DMS 273 (cell line): ENCODE results near the gene ACSF3.

Experiments used
- DNase-seq: peaks from one replicate; lab custom pipeline; 2025; ENCODE audit not compliant: unreplicated experiment; lab: John Stamatoyannopoulos, UW

Gene ACSF3

GRCh38 chr16:89108416-89108815, 14.8 kb downstream of the ACSF3 start:
- DNase-seq = no peak

- DNase-seq = no peak
Observed at GRCh38 chr16:89110641-89111040, 17.0 kb downstream of the ACSF3 start.

GRCh38 chr16:89111263-89111662, 17.6 kb downstream of the ACSF3 start:
- no peak for DNase-seq

DNA sequence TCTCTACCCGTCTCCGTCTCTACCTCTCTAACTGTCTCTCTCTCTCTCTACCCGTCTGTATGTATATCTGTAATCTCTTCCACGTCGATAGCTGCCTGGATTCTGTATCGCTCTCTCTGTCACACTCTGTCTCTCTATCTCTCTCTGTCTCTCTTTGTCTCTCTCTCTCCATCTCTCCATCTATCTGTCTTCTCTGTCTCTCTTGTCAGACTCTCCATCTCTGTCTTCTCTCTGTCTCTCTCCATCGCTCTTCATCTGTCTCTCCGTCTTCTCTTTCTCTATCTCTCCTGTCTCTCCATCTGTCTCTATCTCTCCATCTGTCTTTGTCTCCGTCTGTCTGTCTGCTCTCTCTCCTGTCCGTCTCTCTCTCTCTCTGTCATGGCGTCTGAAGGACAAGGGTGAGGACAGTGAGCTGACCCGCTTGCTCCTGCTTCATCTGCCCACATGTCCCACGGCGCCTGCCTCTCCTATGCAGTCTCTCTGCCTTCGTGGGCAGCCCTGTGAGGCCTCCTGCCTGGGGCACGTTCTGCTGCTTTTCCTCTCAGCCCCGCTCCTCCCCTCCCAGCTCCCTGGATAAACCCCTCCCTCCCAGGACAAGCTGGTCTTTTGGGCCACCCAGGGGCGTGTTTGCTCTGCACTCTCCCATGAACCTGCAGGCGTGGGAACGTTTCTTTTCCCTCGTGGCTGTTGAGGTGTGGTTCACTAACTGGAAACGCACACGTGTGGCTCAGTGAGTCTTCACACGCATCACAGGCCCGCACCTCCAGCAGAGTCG, 18.9 kb downstream of the ACSF3 start:
- DNase-seq = no peak

GRCh38 chr16:89113152-89113547, 19.5 kb downstream of the ACSF3 start:
- no peak for DNase-seq

DNA sequence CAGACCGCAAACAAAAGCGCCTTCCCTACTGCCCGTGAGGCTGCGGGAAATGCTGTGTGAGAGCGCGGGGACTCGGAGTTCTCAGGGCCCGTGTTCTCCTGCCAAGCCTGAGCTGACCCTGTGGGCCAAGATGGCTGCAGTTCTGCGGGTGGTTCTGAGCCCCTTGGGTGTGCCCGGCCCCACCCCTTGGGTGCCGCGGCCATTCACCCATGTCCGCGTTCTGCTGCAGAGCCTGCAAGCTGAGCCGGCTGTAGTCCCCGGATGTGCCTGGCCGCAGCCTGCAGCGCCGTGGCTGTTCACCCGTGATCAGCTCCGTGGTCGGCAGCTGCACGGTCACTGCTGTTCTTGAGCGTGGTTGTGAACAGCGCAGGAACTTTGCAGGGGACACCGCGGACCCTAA, 20.0 kb downstream of the ACSF3 start:
- DNase-seq = no peak

DNA sequence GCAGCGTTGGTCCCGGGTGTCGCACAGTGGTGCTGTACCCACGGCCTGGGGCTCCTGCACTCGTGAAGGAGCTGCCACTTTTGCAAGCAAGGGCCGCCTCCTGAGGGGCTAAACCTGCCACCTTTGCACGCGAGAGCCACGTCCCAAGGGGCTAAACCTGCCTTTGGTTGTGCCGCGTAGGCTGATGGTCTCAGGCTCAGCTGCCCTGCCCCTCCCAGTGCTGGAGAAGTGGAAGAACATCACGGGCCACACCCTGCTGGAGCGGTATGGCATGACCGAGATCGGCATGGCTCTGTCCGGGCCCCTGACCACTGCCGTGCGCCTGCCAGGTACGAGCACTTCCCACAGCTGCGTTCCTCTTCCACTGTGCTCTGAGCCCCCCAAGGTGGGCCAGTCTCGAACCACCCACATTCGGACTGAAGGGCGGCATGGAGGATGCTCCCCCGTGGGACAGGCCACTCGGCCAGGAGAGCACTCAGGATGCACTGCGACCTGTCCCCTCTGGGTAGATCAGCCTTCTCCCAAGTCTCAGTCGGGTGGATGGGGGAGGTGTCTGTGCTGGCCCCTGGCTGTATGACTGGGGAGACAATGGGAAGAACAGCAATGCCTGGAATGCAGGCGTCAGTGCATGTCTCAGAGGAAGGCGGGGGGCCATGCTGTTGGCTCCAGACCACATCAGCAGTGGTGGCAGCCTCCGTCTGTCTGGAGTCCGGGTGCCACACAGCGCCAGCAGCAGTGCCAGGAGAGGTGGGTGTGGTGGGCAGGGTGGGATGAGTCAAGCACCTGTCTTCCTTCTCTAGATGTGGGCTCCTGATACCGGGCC, 20.7 kb downstream of the ACSF3 start:
- no peak for DNase-seq

GRCh38 chr16:89115216-89115861, 21.7 kb downstream of the ACSF3 start:
- DNase-seq = no peak

- DNase-seq = no peak
Observed at GRCh38 chr16:89116341-89117226, 22.9 kb downstream of the ACSF3 start.

GRCh38 chr16:89117227-89117974, 23.7 kb downstream of the ACSF3 start:
- no peak for DNase-seq

- DNase-seq = no peak
Observed at GRCh38 chr16:89117975-89118289, 24.3 kb downstream of the ACSF3 start.

DNA sequence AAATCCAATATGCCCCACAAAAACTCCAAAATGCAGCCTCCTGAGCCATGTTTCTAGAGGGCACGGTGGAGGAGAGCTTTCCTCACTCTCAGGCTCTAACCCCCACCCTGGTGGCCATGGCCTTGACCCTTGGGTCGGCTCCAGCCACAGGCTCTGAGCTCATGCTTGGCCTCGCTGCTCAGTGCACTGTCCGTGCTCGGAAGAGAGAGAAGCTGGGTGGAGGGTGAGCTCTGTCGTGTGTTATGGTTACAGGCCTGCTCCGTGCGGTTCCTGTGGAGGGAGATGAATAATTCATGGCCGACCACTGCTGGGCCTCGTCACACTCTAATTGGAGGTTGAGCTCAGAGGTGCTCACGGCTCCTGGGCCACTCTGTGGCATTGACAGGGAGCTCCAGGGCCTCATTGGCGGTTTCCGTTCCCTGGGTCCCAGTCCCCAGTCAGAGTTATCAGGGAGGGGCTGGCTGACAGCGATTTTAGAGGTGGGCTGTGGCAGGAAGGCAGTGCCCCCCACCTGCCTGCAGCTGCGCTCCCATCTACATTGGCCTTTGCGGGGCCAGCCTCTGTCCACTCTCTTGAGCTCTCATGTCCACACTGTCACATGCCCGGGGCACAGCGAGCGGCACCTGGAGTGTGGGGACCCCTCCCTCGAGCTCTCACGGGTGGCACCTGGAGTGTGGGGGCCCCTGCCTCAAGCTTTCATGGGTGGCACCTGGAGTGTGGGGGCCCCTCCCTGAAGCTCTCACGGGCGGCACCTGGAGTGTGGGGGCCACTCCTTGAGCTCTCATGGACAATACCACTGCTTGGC, 24.9 kb downstream of the ACSF3 start:
- DNase-seq = no peak

DNA sequence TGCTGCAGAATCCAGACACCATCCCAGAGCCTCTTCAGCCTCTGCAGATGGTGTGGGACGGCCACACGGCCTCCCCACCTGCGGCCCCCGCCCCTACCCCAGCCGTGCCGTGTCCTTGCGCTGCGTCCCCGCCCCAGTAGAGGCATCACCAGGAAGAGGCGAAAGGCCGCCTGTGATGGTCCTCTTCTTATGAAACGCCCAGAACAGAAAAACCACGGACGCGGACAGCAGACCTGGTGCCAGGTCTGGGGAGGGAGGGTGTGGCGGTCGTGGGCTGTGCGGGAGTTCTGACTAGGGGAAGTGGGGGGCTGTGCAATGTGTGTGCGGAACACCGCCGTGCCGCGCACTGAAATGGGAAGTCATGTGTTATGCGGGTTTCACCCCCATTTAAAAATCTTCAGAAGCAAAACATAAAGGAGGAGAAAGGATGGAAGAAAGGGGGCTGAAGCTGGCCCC, 25.5 kb downstream of the ACSF3 start:
- DNase-seq = no peak

- no peak for DNase-seq
Observed at GRCh38 chr16:89119661-89120141, 26.0 kb downstream of the ACSF3 start.

DNA sequence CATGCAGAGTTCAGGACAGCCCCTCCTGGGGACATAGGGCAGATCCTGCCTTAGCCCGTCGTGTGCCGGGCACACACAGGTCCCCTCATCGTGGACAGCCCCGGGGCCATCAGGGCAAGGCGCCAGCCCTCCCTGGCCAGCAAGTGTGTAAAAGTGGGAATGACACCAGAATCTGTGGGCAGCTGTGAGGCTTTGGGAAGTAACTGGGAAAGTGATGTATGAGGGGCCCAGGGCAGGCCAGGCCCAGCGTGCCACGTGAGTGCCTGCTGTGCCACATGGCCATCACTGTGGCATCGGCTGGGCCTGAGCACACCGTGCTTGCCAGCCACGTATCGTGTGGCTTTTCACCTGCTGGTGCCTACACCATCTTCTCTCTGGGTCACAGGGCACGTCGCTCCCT, 26.6 kb downstream of the ACSF3 start:
- DNase-seq = no peak

DNA sequence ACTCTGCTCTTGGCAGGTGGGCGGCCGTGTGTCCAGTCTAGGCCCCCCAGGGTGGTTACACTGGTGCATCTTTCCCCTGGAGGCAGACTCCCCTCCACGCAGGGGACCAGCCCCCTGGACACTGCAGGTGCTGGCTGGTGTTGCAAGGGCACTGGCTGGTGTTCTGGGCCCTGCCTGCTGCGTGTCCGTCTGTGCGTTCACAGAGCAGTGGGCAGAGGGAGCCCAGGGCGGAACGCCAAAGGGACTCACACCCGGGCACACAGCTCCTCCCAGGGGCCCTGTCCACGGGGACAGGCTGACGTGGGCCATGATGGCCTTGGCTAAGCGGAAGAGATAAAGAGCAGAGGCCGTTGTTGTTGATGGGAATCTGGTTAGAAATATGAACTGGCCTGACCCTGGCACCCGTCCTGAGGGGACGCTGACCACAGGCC, 27.3 kb downstream of the ACSF3 start:
- no peak for DNase-seq

DNA sequence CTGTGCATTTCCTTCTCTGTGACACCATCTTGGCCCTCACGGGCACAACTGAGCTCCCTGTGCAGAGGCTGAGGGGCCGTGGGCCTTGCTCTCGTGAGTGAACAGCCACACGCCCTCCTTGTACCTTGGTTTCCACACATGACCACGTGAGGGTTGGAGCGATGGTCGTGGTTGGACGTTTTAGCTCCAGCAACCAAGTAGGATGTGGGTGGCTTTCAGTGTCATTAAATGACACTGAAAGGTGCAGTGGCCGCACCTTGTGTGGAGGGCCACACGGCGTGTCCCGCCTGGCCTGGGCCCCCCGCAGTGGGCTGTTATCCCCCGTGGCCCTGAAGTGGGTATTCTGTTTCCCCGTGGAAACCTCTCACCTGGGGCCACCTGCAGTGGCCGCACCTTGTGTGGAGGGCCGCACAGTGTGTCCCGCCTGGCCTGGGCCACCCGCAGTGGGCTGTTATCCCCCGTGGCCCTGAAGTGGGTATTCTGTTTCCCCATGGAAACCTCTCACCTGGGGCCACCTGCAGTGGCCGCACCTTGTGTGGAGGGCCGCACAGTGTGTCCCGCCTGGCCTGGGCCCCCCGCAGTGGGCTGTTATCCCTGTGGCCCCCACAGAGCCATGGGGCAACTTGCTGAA, 28.2 kb downstream of the ACSF3 start:
- no peak for DNase-seq

DNA sequence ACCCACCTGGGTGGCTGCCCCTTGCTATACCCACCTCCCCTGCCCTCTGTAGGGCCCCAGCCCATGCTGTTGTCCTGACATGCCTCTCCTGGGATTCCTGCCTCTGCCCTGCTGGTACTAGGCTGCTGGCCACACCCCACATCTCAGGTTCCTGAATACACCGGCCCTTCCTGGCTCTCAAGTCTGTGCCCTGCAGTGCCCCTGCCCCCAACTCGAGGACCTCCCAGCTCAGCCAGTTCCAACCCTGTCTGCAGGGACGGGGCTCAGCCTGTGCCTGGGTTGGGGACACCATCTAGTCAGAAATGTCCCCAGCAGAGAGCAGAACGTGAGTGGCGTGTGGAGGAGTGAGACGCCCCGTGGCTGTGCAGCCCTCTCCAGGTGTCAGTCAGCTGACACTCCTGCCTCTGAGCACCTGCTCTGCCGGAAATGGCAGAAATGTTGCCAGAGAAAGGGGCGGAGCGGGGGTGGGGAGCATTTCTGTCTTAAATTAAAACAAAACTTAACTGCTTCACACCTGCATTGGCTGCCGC, 28.7 kb downstream of the ACSF3 start:
- DNase-seq = no peak
